Endothelial cell of umbilical vein (primary cell): ENCODE results near the gene SUN3. TPM values are rescaled to one million over a fixed set of nuclear protein-coding genes. Genes with fewer than 3 reads are reported as not detected.
A peak's percentile ranks its signal among the peaks of the same experiment; 100 is the strongest.
"Not testable (repeated sequence)": the region's sequence is repeated elsewhere in the genome, so short reads cannot be mapped to it uniquely, and the experiment has no call there.

Experiments
- BruUV-seq: library from RNA; stranded (reverse); fragments of 400-500 nt; replicated peaks from 2 replicates; lab custom pipeline; 2021; lab: Mats Ljungman, UMichigan
- CTCF ChIA-PET: fragments of 300-600, 350-600 bp; sonication (Branson Sonifier 250); formaldehyde crosslinking; loops from one replicate; lab custom pipeline; 2021; ENCODE audit warnings: antibody characterized with exemption, inconsistent platforms; lab: Charles Lee
- POLR2A ChIA-PET: fragments of 300-600, 350-600 bp; sonication (Branson Sonifier 250); formaldehyde crosslinking; loops from one replicate; lab custom pipeline; 2021; ENCODE audit warnings: antibody characterized with exemption, inconsistent platforms; lab: Charles Lee
- DNase-seq: peaks from one replicate; pipeline ENCODE4 v3.0.0-alpha.2; 2011; ENCODE audit warnings: low read depth, low spot score
- FAIRE-seq: peaks from 2 replicates; lab custom pipeline; 2011; peaks lifted over from hg19 to GRCh38; lab: Jason Lieb, UNC
- H2AFZ ChIP-seq: 2 replicates; pipeline ENCODE4 v1.6.0; 2012; ENCODE audit warnings: low read depth, low read length, control low read depth, inconsistent platforms
- H3K27ac ChIP-seq: 2 replicates; pipeline ENCODE4 v1.5.1; 2011; ENCODE audit warnings: low read depth, mild to moderate bottlenecking, control low read depth, low read length, moderate library complexity; ENCODE audit not compliant: insufficient read depth
- H3K27me3 ChIP-seq, 2 experiments: 2 replicates each; pipeline versions ENCODE4 v1.6.0 to v1.6.1; 2011; ENCODE audit warnings: low read length in 2 of 2, mixed read lengths in 1 of 2; ENCODE audit not compliant: control insufficient read depth in 2 of 2, insufficient read depth in 2 of 2
- H3K36me3 ChIP-seq, 2 experiments: 2 replicates in 1 of 2; 3 replicates in 1 of 2; pipeline ENCODE4 v1.5.1; 2011; ENCODE audit warnings: low read length in 2 of 2, mild to moderate bottlenecking in 1 of 2, moderate library complexity in 1 of 2; ENCODE audit not compliant: control insufficient read depth in 2 of 2, insufficient read depth in 2 of 2; ENCODE audit errors: extremely low read depth in 1 of 2
- H3K4me1 ChIP-seq: 3 replicates; pipeline ENCODE4 v1.5.1; 2011; ENCODE audit warnings: mild to moderate bottlenecking, low read length; ENCODE audit not compliant: control insufficient read depth, insufficient read depth; ENCODE audit errors: extremely low read depth
- H3K4me2 ChIP-seq: 2 replicates; pipeline ENCODE4 v1.6.1; 2011; ENCODE audit warnings: low read length, control low read depth, mixed read lengths; ENCODE audit not compliant: insufficient read depth
- H3K4me3 ChIP-seq, 3 experiments: fragments of 200-600 bp in 1 of 3; sonication (generic), shearing (Covaris generic) in 1 of 3; replicated peaks in 1 of 3; 2 replicates each; pipeline ENCODE4 v1.5.1; 2011 to 2016; ENCODE audit warnings: control low read depth in 3 of 3, low read length in 3 of 3, mild to moderate bottlenecking in 2 of 3, inconsistent platforms in 1 of 3, low read depth in 1 of 3, moderate library complexity in 1 of 3; ENCODE audit not compliant: insufficient read depth in 1 of 3
- H3K79me2 ChIP-seq: 2 replicates; pipeline ENCODE4 v1.6.0; 2012; ENCODE audit warnings: low read length, inconsistent platforms; ENCODE audit not compliant: control insufficient read depth, insufficient read depth
- H3K9ac ChIP-seq: replicated peaks from 2 replicates; pipeline ENCODE3; 2011; ENCODE audit warnings: low read length, control low read depth; ENCODE audit not compliant: insufficient read depth; ENCODE audit errors: extremely low read depth
- H3K9me1 ChIP-seq: replicated peaks from 3 replicates; pipeline ENCODE4 v1.6.0; 2011; ENCODE audit warnings: mild to moderate bottlenecking, low read length; ENCODE audit not compliant: control insufficient read depth, insufficient read depth; ENCODE audit errors: extremely low read depth
- H3K9me3 ChIP-seq: replicated peaks from 2 replicates; pipeline ENCODE4 v1.5.1; 2012; ENCODE audit warnings: low read length, inconsistent platforms; ENCODE audit not compliant: control insufficient read depth, insufficient read depth
- H4K20me1 ChIP-seq: replicated peaks from 2 replicates; pipeline ENCODE3; 2011; ENCODE audit warnings: mild to moderate bottlenecking, low read length; ENCODE audit not compliant: control insufficient read depth, insufficient read depth; ENCODE audit errors: extremely low read depth
- FOS ChIP-seq: IDR thresholded peaks from 2 replicates; pipeline ENCODE4 v1.6.1; 2011; ENCODE audit warnings: mild to moderate bottlenecking, low read length, moderate library complexity, borderline replicate concordance; ENCODE audit not compliant: insufficient read depth
- POLR2A ChIP-seq: IDR thresholded peaks from 2 replicates; pipeline ENCODE4 v1.6.1; 2012; ENCODE audit warnings: low read depth, mild to moderate bottlenecking, control low read depth, low read length
- dilution Hi-C: fragments of 300-500 bp; cut with MboI; formaldehyde crosslinking; loops from one replicate; pipeline ENCODE4 v1.15.0; 2019; ENCODE audit warnings: low sequenced_read_pairs; ENCODE audit not compliant: extremely low pct_ligation_motif_present
- intact Hi-C: fragments of 100-400 bp; cut with micrococcal nuclease; formaldehyde crosslinking; loops from one replicate; pipeline ENCODE4 v1.10.0; 2022
- polyA plus RNA-seq, 4 experiments: library from polyadenylated mRNA; depleted of rRNA in 3 of 4; stranded (reverse) in 3 of 4; unstranded in 1 of 4; fragments of >200 nt; gene quantifications; 2 replicates each; pipeline versions ENCODE4 v1.2.1 to v1.2.3, GENCODE V29; 2011 to 2012; ENCODE audit warnings: missing spikeins in 1 of 4
- total RNA-seq: library from RNA; stranded (reverse); gene quantifications from 2 replicates; pipeline ENCODE4 v1.2.3, GENCODE V29; 2021

SUN3 gene
- total and polyA plus RNA-seq, 2 donors (not counting 3 experiments of a cell fraction or from before 2014, with no cell fraction given) = not detected

DNA sequence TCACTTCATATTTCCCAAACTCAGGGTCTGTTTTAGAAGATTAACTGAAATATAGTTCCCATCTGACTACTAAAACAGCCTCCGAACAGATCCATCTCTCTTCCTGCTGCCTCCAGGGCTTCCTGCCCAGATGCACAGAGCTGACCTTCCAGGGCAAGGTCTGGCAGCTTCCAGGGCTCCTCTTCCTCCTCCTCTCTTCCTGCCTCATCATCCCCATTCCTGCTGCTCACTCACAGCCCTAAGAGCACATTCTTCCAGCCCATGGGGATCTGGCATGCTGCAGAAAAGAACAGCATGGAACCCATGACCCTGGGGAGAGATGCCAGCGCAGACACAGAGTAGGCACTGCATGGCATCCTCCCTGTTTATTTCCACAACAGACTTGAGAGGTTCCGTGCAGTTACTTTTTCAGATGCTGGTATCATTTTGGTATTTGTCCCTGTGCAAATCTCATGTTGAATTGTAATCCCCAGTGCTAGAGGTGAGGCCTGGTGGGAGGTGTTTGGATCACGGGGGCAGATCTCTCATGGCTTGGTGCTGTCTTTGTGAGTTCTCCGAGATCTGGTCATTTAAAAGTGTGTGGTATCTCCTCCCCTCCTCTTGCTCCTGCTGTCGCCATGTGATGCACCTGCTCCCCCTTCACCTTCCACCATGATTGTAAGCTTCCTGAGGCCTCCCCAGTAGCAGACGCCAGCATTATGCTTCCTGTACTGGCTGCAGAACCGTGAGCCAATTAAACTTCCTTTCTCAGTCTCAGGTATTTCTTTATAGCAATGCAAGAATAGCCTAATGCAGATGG is 85.0 kb downstream of the SUN3 start:
- peak; percentile 49 for FAIRE-seq
- BruUV-seq = no TSS peak
- H3K36me3 ChIP-seq = no peaks in the 10 kb centered on the region
- TF ChIP-seq POLR2A (no peak), FOS (peak; percentile 27)
- no peaks in the 10 kb centered on the region for H4K20me1 ChIP-seq
- ChIA-PET POLR2A (interaction anchor here (1.7 kb wide), 1 partner anchor 25 kb away, joined by 5 read pairs; no protein-coding TSS in a partner anchor), CTCF (interaction anchor here (1.3 to 12.0 kb wide), 16 partner anchors 10 to 678 kb away, joined by 3 to 371 read pairs (median 11); partner anchors contain the start of gene UPP1)
- peak; percentile 26 for DNase-seq
- no peaks in the 10 kb centered on the region for H3K27me3 ChIP-seq
- peak overlapping the region; percentile 5 for H3K9ac ChIP-seq
- H3K9me3 ChIP-seq = no peaks in the 10 kb centered on the region
- H3K4me3 ChIP-seq = no peak overlapping the region
- H3K4me2 ChIP-seq = peak overlapping the region; percentile 15
- H3K4me1 ChIP-seq = peaks cover 81% of the 10 kb centered on the region
- H3K9me1 ChIP-seq = no peaks in the 10 kb centered on the region
- no peak overlapping the region for H2AFZ ChIP-seq
- dilution Hi-C loops = no loop called here
- intact Hi-C loops = loop anchor here (5.0 to 10.0 kb wide), 2 partner anchors 677 to 1399 kb away; no protein-coding TSS in a partner anchor
- no peaks in the 10 kb centered on the region for H3K79me2 ChIP-seq
- H3K27ac ChIP-seq = peak overlapping the region; percentile 51

DNA sequence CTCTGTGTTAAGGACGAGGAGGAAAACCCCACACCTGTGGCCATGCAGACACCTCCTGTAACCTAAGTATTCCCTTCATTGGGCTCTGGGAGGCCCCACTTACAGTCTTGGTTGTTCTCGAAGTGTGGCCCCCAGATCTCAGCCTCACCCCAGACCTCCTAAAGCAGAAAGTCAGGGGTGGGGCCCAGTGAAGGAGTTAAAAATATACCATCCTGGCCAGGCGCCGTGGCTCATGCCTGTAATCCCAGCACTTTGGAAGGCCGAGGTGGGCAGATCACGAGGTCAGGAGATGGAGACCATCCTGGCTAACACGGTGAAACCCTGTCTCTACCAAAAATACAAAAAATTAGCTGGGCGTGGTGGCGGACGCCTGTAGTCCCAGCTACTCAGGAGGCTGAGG is 86.3 kb downstream of the SUN3 start:
- H3K9me3 ChIP-seq, FAIRE-seq, POLR2A ChIA-PET: not testable (repeated sequence)

More for the DNA sequence above, 86.3 kb downstream of the SUN3 start:
- Histone ChIP-seq H3K27ac (peak overlapping the region; percentile 37), H3K4me1 (peaks cover 69% of the 10 kb centered on the region)
- H4K20me1 ChIP-seq, H3K27me3 ChIP-seq, H3K79me2 ChIP-seq, H3K36me3 ChIP-seq, H2AFZ ChIP-seq, BruUV-seq, H3K9me1 ChIP-seq, H3K4me3 ChIP-seq, H3K9ac ChIP-seq, dilution Hi-C loops, DNase-seq, H3K4me2 ChIP-seq: not testable (repeated sequence)
- intact Hi-C loops = loop anchor here (5.0 to 10.0 kb wide), 2 partner anchors 675 to 1398 kb away; no protein-coding TSS in a partner anchor
- CTCF ChIA-PET = interaction anchor here (1.5 to 12.0 kb wide), 3 partner anchors 24 to 167 kb away, joined by 7 to 371 read pairs (median 149); no protein-coding TSS in a partner anchor
